ENCODE measurements around the gene C2CD5. TPM values are rescaled to one million over a fixed set of nuclear protein-coding genes. Genes with fewer than 3 reads are reported as not detected.
"Not testable (repeated sequence)": the region's sequence is repeated elsewhere in the genome, so short reads cannot be mapped to it uniquely, and the experiment has no call there.

The C2CD5 gene
- total RNA-seq, 2 experiments from 2014 or later: 52.6 to 52.7 TPM

DNA sequence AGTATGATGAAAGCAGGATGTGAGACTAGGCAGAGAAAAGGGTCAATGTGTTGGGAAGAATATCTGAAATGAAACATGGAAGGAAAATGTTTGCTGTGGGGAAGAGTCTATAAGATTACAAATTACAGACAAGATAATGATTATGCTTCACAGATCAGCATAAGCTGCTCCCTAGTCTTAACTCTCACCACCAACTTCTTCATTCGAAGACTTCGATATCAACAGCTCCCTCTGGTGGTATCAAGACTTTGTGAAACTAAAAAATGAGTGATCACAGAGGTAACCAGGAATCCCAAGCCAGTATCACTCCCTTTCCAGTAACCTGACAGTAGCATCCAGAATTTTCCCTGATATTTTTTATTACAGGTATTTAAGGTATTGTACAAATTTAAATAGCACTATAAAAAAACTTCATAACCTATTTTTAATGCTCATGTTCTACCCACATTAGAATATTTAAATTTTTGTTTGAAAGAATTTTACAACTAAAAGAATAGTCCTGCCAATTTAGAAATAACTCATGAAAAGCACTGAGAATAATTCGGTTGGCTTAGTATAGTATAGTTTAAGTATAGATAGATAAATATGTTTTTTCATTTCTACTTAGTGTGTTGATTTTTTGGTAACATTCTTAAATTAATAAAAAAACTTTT is 84.4 kb downstream of the C2CD5 start:
- Mint-ChIP-seq H3K4me1 (no peaks in the 10 kb centered on the region), H3K36me3 (ENCODE audit: low read depth) (peaks cover 4% of the 10 kb centered on the region), H3K4me3 (no peak overlapping the region), H3K9me3 (no peaks in the 10 kb centered on the region), H3K27ac (no peak overlapping the region), H3K27me3 (no peaks in the 10 kb centered on the region)
- no peak for DNase-seq
- ChIA-PET CTCF (interaction anchor here (0.6 to 3.5 kb wide), 20 partner anchors 9 to 761 kb away, joined by 3 to 26 read pairs (median 4); partner anchors contain the start of gene CMAS), POLR2A (interaction anchor here (1.3 kb wide), 1 partner anchor 165 kb away, joined by 3 read pairs; the partner anchor contains the start of gene ETNK1)

- H3K4me3 Mint-ChIP-seq: no peak overlapping the region
- CTCF ChIA-PET: interaction anchor here (1.3 to 3.5 kb wide), 11 partner anchors 7 to 759 kb away, joined by 3 to 26 read pairs (median 6); partner anchors contain the start of gene CMAS
- POLR2A ChIA-PET: interaction anchor here (1.0 kb wide), 1 partner anchor 49 kb away, joined by 3 read pairs; no protein-coding TSS in a partner anchor
Observed at GRCh38 chr12:22458298-22458937, 85.9 kb downstream of the C2CD5 start.

DNA sequence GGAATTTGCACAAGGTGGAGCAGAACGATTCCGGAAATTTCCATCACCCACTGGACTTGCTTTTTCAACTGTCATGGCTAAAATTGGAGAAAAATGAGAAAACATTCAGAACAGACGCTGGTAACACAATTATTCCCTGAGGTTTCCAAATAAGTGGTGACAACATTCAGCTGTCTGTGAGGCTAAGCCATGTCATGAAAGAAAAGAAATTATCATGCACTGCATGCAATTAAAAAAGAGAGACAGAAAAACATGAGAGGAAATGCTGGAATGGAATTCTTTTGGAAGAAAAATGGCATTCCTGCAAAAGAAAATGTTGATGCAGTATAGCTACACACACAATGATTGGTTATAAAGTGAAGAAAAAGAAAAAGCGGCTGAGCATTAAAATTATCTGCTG is 87.3 kb downstream of the C2CD5 start:
- DNase-seq: no peak
- ChIA-PET POLR2A (no interaction called here), CTCF (interaction anchor here (0.6 to 3.5 kb wide), 5 partner anchors 11 to 397 kb away, joined by 3 to 26 read pairs (median 4); no protein-coding TSS in a partner anchor)
- Mint-ChIP-seq H3K36me3 (ENCODE audit: low read depth) (peaks cover 18% of the 10 kb centered on the region), H3K27me3 (no peaks in the 10 kb centered on the region), H3K27ac (no peak overlapping the region), H3K4me1 (no peaks in the 10 kb centered on the region), H3K9me3 (no peaks in the 10 kb centered on the region), H3K4me3 (no peak overlapping the region)

More at GRCh38 chr12:22458298-22458937, 85.9 kb downstream of the C2CD5 start:
- no peaks in the 10 kb centered on the region for H3K27me3 Mint-ChIP-seq
- H3K27ac Mint-ChIP-seq: no peak overlapping the region
- H3K36me3 Mint-ChIP-seq (ENCODE audit: low read depth): peaks cover 13% of the 10 kb centered on the region
- H3K9me3 Mint-ChIP-seq: no peaks in the 10 kb centered on the region
- no peaks in the 10 kb centered on the region for H3K4me1 Mint-ChIP-seq
- no peak for DNase-seq

GRCh38 chr12:22453511-22453910 is 90.8 kb downstream of the C2CD5 start:
- Mint-ChIP-seq H3K27me3 (no peaks in the 10 kb centered on the region), H3K36me3 (ENCODE audit: low read depth) (peaks cover 24% of the 10 kb centered on the region), H3K27ac (no peak overlapping the region), H3K4me3 (no peak overlapping the region), H3K4me1 (no peaks in the 10 kb centered on the region), H3K9me3 (no peaks in the 10 kb centered on the region)
- no peak for DNase-seq
- ChIA-PET POLR2A (no interaction called here), CTCF (no interaction called here)

GRCh38 chr12:22447223-22447622 is 97.1 kb downstream of the C2CD5 start:
- no peak overlapping the region for H3K27ac Mint-ChIP-seq

GRCh38 chr12:22444317-22444665 is 100.1 kb downstream of the C2CD5 start:
- H3K4me1 Mint-ChIP-seq; DNase-seq; H3K9me3 Mint-ChIP-seq; H3K27ac Mint-ChIP-seq; POLR2A ChIA-PET; H3K36me3 Mint-ChIP-seq (ENCODE audit: low read depth); H3K27me3 Mint-ChIP-seq; H3K4me3 Mint-ChIP-seq: not testable (repeated sequence)
- CTCF ChIA-PET: interaction anchor here (1.3 to 1.8 kb wide), 5 partner anchors 8 to 109 kb away, joined by 3 to 15 read pairs (median 4); no protein-coding TSS in a partner anchor

More at GRCh38 chr12:22447223-22447622, 97.1 kb downstream of the C2CD5 start:
- Mint-ChIP-seq H3K27me3 (no peaks in the 10 kb centered on the region), H3K36me3 (ENCODE audit: low read depth) (peaks cover 8% of the 10 kb centered on the region), H3K4me3 (no peak overlapping the region), H3K4me1 (no peaks in the 10 kb centered on the region), H3K9me3 (no peaks in the 10 kb centered on the region)
- POLR2A ChIA-PET: no interaction called here
- no peak for DNase-seq
- CTCF ChIA-PET: interaction anchor here (0.9 to 2.4 kb wide), 3 partner anchors 12 to 364 kb away, joined by 3 to 13 read pairs (median 3); no protein-coding TSS in a partner anchor

GRCh38 chr12:22443379-22444316 is 100.7 kb downstream of the C2CD5 start:
- peak; percentile 60 for DNase-seq
- Mint-ChIP-seq H3K27me3 (peaks cover 2% of the 10 kb centered on the region), H3K9me3 (no peaks in the 10 kb centered on the region), H3K4me3 (no peak overlapping the region), H3K4me1 (peaks cover 4% of the 10 kb centered on the region), H3K27ac (no peak overlapping the region), H3K36me3 (ENCODE audit: low read depth) (no peaks in the 10 kb centered on the region)
- ChIA-PET POLR2A (interaction anchor here (1.0 kb wide), 1 partner anchor 108 kb away, joined by 3 read pairs; no protein-coding TSS in a partner anchor), CTCF (interaction anchor here (0.9 to 1.8 kb wide), 14 partner anchors 9 to 745 kb away, joined by 3 to 19 read pairs (median 4); no protein-coding TSS in a partner anchor)

DNA sequence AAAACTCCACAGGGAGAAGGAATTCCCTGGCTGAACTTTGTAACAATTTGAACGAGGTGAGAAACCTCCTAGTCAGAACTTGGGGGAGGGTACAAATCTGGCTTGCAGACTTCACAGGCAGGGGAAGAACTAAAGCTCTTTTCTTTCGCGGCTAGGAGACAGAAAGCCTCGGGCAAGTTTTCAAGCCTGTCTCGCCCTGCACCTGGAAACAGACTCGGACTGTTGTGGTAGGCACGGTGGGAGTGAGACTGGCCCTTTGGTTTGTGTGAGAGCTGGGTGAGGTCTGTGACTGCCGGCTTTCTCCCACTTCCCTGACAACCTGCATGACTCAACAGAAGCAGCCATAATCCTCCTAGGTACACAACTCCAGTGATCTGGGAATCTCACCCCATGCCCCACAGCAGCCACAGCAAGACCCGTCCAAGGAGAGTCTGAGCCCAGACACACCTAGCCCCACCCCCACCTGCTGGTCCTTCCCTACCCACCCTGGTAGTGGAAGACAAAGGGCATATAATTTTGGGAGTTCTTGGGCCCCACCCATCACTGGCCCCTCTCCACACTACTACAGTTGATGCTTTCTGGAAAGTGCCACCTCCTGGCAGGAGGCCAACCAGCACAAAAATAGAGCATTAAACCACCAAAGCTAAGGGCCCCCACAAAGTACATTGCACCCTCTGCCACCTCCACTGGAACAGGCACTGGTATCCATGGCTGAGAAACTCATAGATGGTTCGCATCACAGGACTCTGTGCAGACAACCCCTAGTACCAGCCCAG is 107.1 kb downstream of the C2CD5 start:
- Mint-ChIP-seq H3K9me3 (no peaks in the 10 kb centered on the region), H3K4me1 (peaks cover 4% of the 10 kb centered on the region), H3K4me3 (no peak overlapping the region), H3K27me3 (peaks cover 4% of the 10 kb centered on the region), H3K27ac (no peak overlapping the region), H3K36me3 (ENCODE audit: low read depth) (no peaks in the 10 kb centered on the region)
- ChIA-PET POLR2A (no interaction called here), CTCF (no interaction called here)
- DNase-seq: no peak

- Mint-ChIP-seq H3K36me3 (ENCODE audit: low read depth) (no peaks in the 10 kb centered on the region), H3K27me3 (peaks cover 2% of the 10 kb centered on the region), H3K4me3 (no peak overlapping the region), H3K4me1 (peaks cover 9% of the 10 kb centered on the region), H3K9me3 (no peaks in the 10 kb centered on the region), H3K27ac (no peak overlapping the region)
- DNase-seq: no peak
- ChIA-PET CTCF (no interaction called here), POLR2A (interaction anchor here (0.6 kb wide), 1 partner anchor 49 kb away, joined by 3 read pairs; no protein-coding TSS in a partner anchor)
Observed at GRCh38 chr12:22435583-22435982, 108.8 kb downstream of the C2CD5 start.

DNA sequence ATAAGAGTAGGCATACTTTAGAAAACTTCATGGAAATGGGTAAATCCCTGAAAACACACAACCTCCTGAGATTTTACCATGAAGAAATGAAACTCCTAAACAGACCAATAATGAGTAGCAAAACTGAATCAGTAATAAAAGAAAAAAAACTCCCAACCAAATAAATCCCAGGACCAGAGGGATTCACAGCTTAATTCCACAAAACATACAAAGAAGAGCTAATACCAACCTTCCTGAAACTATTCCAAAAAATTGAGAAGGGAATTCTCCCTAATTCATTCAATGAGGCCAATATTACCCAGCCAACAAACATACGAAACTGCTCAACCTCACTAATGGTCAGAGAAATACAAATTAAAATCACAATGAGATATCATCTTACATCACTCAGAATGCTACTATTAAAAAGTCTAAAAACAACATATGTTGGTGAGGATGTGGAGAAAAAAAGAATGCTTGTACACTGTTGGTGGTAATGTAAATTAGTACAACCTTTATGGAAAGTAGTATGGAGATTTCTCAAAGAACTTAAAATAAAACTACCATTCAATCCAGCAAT is 112.6 kb downstream of the C2CD5 start:
- CTCF ChIA-PET: no interaction called here
- peaks cover 3% of the 10 kb centered on the region for H3K27me3 Mint-ChIP-seq
- H3K4me1 Mint-ChIP-seq: peaks cover 5% of the 10 kb centered on the region
- DNase-seq: no peak
- no peak overlapping the region for H3K27ac Mint-ChIP-seq
- peak overlapping the region; percentile 47 for H3K4me3 Mint-ChIP-seq
- no peaks in the 10 kb centered on the region for H3K36me3 Mint-ChIP-seq (ENCODE audit: low read depth)
- no peaks in the 10 kb centered on the region for H3K9me3 Mint-ChIP-seq
- POLR2A ChIA-PET: interaction anchor here (0.6 kb wide), 1 partner anchor 23 kb away, joined by 3 read pairs; no protein-coding TSS in a partner anchor

- CTCF ChIA-PET: no interaction called here
- peaks cover 11% of the 10 kb centered on the region for H3K4me1 Mint-ChIP-seq
- POLR2A ChIA-PET: no interaction called here
- H3K9me3 Mint-ChIP-seq: no peaks in the 10 kb centered on the region
- peaks cover 2% of the 10 kb centered on the region for H3K27me3 Mint-ChIP-seq
- no peak for DNase-seq
- H3K4me3 Mint-ChIP-seq: no peak overlapping the region
- no peaks in the 10 kb centered on the region for H3K36me3 Mint-ChIP-seq (ENCODE audit: low read depth)
- no peak overlapping the region for H3K27ac Mint-ChIP-seq
Observed at GRCh38 chr12:22416801-22417200, 127.5 kb downstream of the C2CD5 start.

Data from activated CD4-positive, alpha-beta memory T cell treated with anti-CD3 and anti-CD28 coated beads, Interleukin-2, amount 10 ng/mL, durations not matched to agents 7 days and 5 days (primary cell).